Activated CD4-positive, alpha-beta T cell treated with anti-CD3 and anti-CD28 coated beads for 4 hours (primary cell): ENCODE data around the gene BACH2.
A peak's percentile ranks its signal among the peaks of the same experiment; 100 is the strongest.

Experiments used
- DNase-seq, 2 donors: peaks; one replicate each; pipeline ENCODE4 v3.0.0-alpha.2; 2020

Gene BACH2

DNA sequence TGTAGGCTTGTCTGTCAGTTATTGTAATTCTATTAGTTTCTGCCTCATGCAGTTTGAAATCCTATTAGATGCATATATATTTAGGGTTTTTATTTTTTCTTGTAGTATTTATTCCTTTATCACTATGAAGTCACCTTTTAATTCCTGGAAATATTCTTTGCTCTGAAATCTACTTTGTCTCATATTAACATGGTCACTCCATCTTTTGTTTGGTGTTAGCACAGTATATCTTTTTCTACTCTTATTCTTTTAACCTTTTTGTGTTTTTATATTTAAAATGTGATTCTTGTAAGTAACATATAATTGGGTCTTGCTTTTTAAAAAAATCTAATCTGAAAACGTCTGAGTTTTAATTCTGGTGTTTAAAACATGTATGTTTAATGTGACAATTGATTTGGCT lies 280.8 kb downstream of the BACH2 start:
- DNase-seq: no peak

GRCh38 chr6:90008908-90009501 lies 287.6 kb downstream of the BACH2 start:
- DNase-seq: no peak

- DNase-seq: no peak
Measured at GRCh38 chr6:90008189-90008907, 288.3 kb downstream of the BACH2 start.

- no peak for DNase-seq
Measured at GRCh38 chr6:90005048-90005827, 291.4 kb downstream of the BACH2 start.

GRCh38 chr6:90004511-90004910 lies 292.1 kb downstream of the BACH2 start:
- no peak for DNase-seq

DNA sequence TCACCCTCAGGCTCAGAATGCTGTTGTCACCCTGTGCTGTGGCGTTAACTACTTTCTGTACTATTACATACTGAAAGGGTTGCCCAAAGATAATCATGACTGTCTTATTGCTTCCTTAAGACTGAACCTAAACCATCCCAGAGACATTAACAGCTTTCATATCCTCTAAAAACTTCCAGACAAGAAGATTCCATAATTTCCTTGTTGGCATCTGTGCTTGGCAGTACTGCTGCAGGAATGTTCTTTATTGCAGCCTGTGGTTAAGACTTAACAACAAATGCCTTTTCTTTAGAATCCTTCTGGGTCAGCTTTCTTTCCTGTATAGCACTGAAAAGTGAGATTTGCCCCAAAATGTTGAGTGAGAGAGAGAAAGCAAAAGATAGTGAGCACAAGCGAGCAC lies 292.7 kb downstream of the BACH2 start:
- no peak for DNase-seq

DNA sequence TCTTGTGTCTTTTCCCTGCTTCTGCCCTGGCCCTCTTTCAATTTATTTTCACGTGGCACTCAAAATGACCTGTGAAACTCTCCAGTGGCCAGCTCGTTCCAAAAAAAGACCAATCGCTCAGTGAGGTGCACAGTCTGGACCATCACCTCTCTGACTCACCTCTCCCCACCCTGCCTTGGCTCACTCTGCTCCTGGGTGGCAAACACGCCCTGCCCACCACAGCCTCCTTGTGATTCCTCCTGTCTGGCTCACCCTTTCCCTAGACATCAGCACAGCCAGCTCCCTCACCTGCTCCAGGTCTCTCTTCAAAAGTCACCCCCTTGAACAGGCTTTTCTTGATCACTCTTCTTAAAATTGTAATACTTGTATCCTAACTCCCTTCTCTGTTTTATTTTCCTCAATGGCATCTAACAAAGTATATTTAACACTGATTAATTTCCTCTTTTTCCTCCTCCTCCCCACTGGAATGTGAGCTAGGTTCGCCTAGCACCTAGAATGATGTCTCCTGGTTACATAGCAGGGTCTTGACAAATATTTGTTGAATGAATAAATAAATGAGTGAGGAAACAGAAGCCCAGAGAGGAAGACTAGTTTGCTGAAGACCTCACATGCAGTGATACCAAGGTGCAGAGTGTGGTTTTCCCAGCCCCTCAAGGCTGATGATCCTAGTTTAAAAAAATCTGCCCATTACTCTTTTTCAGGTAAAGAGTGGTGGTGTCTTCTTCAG lies 293.4 kb downstream of the BACH2 start:
- DNase-seq: no peak

DNA sequence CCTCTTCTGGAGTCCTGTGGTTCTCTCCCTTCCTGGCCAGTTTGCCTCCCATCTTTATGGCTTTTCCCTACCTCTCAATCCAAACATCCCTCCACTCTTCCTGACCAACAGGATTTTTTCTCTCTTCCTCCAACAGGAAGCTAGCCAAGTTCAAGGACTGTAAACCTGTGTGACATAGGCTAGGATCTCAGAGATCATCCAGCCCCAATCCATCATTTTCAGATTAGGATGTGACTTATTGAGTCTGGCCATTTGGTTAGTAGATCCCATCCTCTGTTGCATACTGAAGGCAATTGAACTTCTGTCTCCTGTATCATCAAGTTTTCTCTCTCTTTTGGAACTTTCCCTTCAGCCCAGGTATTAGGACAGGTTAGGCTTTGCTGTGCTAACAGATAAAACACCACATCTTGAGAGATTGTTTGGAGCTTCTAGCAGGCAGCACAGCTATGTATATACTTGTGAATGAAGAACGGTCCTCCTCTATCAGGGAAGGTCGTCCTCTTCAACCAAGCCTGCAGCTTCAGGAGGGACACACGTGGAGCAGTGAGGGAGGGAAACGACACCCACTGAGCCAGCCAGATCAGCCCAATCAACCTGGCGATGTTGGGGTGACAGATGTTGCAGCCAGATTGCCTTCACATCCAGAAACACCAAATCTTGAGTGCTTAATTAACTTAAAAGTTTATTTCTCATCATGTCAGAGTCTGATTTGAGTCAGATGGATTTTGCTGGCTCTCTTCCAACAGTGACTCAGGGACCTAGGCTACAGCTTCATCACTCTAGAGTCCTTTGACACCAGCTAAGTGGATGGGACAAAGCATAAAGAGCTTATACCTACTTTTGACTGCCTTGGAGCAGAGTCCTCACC lies 295.5 kb downstream of the BACH2 start:
- DNase-seq: peak; percentile 32 to 51

DNA sequence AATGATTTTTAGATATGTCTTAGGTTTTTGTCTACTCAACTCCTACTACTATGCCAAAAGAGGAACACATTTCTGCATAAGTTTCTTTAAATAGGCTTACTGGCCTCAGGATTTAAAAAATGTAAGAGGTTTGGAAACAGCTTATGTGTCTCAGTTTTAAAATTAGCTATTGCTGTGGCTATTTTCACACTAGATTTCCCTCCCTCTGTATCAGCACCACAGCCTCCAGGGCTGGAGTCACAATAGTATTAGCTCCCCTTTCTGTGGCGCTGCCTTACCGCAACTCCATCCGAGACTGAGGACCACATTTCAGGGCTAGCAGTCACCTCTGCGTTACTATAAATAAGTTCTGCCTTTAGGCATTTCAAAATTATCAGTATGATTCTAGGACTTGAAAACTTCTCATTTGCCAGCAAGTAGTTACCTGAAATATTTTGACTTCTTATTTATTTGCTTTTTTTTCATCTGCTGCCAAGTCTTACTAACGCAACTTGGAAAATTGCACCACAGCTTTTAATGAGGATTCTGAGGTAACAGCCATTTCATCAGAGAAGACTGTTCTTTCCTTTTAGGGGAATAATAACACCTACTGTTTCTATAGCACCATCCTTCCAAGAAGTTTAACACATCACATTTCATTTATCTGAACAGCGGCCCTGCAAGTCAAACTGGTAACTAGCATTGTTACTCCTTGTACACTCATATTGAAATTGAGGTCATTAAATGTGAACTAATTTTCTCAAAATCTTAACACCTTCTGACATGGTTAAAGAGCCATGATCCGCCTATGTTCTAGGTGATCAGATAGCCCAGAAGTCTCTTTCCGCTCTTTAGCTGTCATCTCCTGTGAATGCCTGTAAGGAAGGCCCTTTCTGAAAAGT lies 296.5 kb downstream of the BACH2 start:
- DNase-seq: no peak

DNA sequence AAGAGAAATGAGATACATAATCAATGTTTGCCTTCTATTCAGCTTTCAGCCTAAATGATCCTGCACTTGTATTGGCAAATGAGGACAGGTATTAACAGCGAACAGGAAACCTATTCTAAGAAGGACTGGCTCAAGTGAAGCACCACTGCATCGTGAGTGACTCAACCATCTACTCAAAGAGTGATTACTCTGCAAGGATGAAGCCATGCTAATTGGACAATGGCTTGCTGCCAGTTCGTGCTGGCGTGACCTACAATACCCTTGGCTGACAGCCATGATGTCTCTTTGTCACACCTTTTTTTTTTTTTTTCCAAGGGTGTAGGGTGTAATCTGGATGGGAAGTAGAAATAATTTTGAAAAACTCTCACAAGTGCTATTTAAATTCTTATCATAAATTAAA lies 297.5 kb downstream of the BACH2 start:
- DNase-seq: no peak

DNA sequence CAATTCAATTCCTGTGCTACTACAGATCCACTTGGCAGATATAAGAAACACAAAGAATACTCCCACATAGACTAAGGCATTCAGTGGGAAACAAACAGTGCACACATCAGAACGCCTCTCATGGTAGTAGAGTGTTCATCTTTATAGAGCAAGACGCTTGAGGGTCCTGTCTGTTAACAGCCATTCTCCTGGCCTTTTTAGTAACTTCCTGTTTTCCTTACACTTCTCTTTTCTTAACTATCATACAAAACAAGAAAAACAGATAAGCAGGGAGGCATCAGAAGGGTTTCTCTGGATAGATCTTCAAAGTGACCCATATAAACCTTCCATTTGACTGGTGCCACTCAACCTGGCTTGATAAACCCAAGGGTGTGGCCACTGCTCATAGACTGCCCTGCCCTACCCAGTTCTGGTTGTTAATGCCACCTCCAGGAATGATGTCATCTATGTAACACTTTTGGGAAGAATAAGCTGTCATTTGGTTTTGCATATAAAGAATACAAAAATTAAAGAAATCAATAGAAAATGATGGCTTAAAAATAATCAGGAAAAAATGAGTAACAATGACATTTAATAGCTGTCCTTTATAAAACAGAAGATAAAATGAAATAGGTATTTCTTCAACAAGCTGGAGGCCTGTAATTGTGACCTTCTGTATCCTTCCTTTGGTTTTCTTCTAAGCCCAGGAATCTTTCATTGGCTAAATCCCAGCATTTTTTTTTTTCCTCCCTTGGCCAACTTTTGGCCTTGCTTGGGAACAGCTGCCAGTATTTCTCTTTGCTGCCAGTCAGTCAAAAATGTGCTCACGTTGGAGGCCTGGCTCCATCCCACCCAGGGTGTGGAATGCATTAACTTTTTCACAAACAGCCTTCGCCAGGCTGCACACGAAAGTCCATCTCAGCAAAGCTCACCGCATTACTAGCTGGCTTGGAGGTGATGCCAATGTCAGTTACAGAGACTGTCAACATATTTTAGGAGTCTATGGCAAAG lies 298.9 kb downstream of the BACH2 start:
- DNase-seq: no peak

DNA sequence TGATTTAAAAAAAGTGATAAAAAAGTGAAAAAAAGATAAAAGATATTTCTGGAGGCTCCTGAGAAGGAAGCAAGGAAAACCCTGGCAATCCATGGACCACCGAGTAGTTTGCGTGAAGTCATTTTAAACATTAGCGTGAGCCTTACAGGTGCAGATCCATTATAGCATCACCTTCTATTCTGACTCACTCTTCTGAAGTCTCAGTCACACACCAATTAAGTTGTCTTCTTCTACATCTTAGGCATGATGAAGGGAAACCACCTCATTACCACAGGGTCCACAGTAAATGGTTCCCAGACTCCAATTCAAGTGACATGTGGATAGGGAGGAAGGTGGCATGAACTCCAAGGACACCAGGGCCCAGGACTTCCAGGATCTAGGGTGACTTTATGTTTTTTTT lies 303.2 kb downstream of the BACH2 start:
- no peak for DNase-seq

GRCh38 chr6:89992818-89993217 lies 303.8 kb downstream of the BACH2 start:
- DNase-seq: no peak

DNA sequence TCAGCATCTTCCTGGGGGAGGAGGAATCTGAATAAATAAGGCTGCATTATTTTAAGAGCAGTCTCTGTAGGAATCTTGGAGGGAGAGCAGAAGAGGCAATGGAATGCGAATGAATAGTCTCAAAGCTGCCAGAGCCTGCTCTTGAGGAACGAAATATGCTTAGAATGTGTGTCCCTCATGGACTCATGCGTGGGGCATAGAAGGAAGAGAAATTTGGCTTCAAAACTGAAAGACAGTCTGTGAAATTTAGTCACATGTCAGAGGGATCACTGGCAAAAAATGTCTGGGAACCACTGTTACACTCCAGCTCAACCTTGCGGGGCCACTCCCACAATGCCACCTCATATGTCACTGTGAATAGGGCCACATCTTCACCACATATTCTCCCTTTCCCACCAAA lies 306.9 kb downstream of the BACH2 start:
- DNase-seq: no peak

GRCh38 chr6:89987830-89988229 lies 308.8 kb downstream of the BACH2 start:
- no peak for DNase-seq

DNA sequence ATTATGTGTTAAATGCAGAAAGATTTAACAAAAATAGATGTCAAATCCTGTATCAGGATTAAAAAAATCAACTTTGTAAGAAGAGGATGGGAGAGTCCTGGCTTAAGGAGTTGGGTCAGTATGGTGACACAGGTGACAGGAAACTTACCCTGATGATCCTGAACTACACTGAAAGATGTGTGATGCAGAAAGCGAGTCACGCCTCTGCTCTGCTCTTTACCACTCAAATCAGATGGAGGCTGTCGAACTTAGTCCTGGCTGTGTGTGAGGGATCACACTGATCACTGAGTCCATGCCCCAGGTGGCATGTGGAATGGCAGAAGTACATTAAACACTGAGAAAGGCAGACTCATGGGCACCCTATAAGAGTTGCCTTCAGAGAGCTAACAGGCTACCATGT lies 309.5 kb downstream of the BACH2 start:
- DNase-seq: no peak

DNA sequence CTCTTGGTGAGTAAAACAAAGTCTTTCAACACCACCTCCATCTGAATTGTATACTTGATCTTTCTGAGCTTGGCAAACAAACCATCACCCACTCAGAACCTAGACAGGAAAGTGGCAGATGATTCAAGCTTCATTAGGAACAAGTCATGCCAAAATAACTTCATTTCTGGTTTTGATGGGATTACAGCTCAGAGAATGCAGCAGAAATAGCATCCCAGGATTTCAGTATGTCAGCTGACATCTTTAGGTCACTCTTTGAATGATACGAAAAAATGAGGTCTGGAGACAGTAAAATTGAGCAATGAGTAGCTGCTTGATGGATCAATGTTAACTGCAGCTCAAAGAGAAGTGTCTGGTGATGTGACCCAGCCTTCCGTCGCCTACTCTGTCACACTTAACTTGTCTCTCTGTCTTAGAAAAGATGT lies 310.0 kb downstream of the BACH2 start:
- no peak for DNase-seq

DNA sequence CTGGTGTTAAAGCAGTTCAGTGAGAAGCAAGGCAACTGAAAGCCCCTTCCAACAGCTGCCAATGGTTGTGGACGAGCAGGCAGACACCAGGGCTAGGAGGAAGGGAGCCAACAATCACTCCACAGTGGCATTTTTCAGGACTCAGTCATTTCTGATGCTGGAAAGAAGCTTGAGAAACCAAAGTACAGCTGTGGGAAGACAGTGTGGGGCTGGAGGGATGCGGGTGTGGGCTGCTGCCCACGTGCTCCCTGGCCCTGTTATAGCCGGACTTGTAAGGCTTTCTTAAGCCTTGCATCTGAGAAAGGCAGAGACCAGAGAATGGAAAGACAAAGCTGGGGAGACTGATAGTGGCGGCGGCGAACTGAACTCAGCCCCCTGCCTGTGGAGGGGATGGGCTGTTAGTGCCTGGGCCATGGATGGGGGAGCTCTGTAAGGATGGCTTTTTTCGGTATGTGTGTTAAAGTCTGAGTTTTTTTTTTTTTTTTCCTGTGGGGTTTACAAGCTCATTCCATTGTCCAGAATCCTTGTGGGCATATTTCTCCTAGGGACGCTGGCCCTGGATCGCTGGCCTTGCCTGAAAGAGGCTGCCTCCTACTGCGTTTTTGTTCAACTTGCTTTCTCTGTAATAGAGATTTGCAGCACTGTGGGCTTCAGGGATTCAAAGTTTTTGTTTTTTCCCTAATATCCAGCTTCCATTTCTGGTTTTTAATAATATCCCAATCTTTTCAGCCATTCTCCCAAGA lies 310.7 kb downstream of the BACH2 start:
- no peak for DNase-seq
